SU-DHL-6 (cell line): ENCODE results near the gene MSL3B.

Source experiments
- EZH2phosphoT487 ChIP-seq: fragments of 200-600 bp; sonication (generic), shearing (Covaris generic); conservative IDR thresholded peaks from 2 replicates; pipeline ENCODE4 v1.6.1; 2018; ENCODE audit warnings: mild to moderate bottlenecking, antibody characterized with exemption, low read length, moderate library complexity, mixed read lengths
- TF ChIP-seq, protein P1 (sequence below): fragments of 200-600 bp; sonication (generic); IDR thresholded peaks from one replicate; pipeline ENCODE4 v1.5.1; 2017; ENCODE audit warnings: antibody characterized with exemption, mild to moderate bottlenecking, low read length, moderate library complexity; ENCODE audit not compliant: insufficient read depth, poor library complexity, severe bottlenecking

DNA sequence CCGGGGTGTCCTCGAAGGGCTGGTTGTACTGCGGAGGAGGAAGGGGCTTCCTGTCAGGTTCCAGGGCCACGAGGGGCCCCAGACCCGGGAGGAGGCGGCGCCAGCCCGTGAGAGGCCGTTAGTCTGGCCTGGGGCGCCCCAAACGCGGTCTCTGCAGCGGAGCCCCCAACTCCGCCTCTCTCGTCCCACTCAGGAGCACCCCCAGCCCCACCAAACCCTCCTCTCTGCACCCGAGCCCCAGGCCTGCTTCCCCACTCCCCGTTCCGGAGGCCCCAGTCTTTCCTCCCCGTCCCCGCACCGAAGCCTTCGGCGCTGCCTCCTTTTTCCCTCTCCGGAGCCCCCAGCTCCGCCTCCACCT is 14.3 kb downstream of the MSL3B start:
- TF ChIP-seq, protein P1, sequence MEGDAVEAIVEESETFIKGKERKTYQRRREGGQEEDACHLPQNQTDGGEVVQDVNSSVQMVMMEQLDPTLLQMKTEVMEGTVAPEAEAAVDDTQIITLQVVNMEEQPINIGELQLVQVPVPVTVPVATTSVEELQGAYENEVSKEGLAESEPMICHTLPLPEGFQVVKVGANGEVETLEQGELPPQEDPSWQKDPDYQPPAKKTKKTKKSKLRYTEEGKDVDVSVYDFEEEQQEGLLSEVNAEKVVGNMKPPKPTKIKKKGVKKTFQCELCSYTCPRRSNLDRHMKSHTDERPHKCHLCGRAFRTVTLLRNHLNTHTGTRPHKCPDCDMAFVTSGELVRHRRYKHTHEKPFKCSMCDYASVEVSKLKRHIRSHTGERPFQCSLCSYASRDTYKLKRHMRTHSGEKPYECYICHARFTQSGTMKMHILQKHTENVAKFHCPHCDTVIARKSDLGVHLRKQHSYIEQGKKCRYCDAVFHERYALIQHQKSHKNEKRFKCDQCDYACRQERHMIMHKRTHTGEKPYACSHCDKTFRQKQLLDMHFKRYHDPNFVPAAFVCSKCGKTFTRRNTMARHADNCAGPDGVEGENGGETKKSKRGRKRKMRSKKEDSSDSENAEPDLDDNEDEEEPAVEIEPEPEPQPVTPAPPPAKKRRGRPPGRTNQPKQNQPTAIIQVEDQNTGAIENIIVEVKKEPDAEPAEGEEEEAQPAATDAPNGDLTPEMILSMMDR, result no peak
- TF ChIP-seq EZH2phosphoT487, result no peak
